ENCODE measurements around the gene PARP3. TPM values are rescaled to one million over a fixed set of nuclear protein-coding genes. Genes with fewer than 3 reads are reported as not detected.

The PARP3 gene
- total RNA-seq, 1 donor from 2014 or later = 29.5 TPM

GRCh38 chr3:51968170-51968775 lies 26.1 kb downstream of the PARP3 start:
- H3K27ac ChIP-seq = peak overlapping the region; percentile 95 to 96
- intact Hi-C loops (cut with DNase I) = loop anchor here (10.0 kb wide), 1 partner anchor 1353 kb away; the partner anchor contains the start of genes CISH and MAPKAPK3
- H3K36me3 ChIP-seq = no peaks in the 10 kb centered on the region
- TF ChIP-seq, protein P1, sequence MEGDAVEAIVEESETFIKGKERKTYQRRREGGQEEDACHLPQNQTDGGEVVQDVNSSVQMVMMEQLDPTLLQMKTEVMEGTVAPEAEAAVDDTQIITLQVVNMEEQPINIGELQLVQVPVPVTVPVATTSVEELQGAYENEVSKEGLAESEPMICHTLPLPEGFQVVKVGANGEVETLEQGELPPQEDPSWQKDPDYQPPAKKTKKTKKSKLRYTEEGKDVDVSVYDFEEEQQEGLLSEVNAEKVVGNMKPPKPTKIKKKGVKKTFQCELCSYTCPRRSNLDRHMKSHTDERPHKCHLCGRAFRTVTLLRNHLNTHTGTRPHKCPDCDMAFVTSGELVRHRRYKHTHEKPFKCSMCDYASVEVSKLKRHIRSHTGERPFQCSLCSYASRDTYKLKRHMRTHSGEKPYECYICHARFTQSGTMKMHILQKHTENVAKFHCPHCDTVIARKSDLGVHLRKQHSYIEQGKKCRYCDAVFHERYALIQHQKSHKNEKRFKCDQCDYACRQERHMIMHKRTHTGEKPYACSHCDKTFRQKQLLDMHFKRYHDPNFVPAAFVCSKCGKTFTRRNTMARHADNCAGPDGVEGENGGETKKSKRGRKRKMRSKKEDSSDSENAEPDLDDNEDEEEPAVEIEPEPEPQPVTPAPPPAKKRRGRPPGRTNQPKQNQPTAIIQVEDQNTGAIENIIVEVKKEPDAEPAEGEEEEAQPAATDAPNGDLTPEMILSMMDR (IDR thresholded peaks at IDR 0.05) = no peak
- no peaks in the 10 kb centered on the region for H3K27me3 ChIP-seq
- no peaks in the 10 kb centered on the region for H3K9me3 ChIP-seq
- no peak for DNase-seq (ENCODE audit: low spot score in 2 of 2)
- peak overlapping the region; percentile 87 to 90 for H3K4me3 ChIP-seq
- peaks cover 8 to 39% of the 10 kb centered on the region in 2 donors for H3K4me1 ChIP-seq

GRCh38 chr3:51968883-51969678 lies 26.9 kb downstream of the PARP3 start:
- Histone ChIP-seq H3K27ac (peak overlapping the region in 1 of 2 donors; percentile 96), H3K4me1 (peaks cover 9 to 40% of the 10 kb centered on the region in 2 donors), H3K36me3 (no peaks in the 10 kb centered on the region), H3K9me3 (no peaks in the 10 kb centered on the region), H3K27me3 (no peaks in the 10 kb centered on the region), H3K4me3 (no peak overlapping the region)
- intact Hi-C loops (cut with DNase I) = loop anchor here (10.0 kb wide), 1 partner anchor 1354 kb away; the partner anchor contains the start of genes CISH and MAPKAPK3
- TF ChIP-seq, protein P1 (IDR thresholded peaks at IDR 0.05) = no peak
- DNase-seq (ENCODE audit: low spot score in 2 of 2) = no peak

DNA sequence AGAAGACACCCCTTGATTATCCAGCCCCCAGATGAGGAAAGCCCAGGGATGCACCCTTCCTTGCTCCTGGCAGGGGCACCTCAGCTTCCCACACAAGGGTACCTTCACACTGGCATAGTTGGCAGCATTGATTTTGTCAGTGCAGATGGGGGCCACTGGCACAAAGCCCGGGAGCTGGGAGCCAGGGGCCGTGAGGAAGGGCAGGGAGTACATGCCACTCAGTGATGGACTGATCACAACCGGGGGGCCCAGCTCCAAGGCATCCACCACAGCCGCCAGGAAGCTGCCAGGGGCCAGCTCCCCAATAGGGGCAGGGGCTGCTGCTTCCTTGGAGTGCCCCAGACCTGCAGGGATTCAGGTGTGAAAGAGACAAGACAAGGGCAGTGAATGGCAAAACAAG lies 27.7 kb downstream of the PARP3 start:
- intact Hi-C loops (cut with DNase I) = loop anchor here (10.0 kb wide), 2 partner anchors 315 to 1355 kb away; partner anchors contain the start of genes CISH, GLYCTK and MAPKAPK3
- H3K4me3 ChIP-seq = no peak overlapping the region
- no peaks in the 10 kb centered on the region for H3K36me3 ChIP-seq
- H3K27me3 ChIP-seq = no peaks in the 10 kb centered on the region
- peaks cover 12 to 39% of the 10 kb centered on the region in 2 donors for H3K4me1 ChIP-seq
- TF ChIP-seq, protein P1 (IDR thresholded peaks at IDR 0.05) = no peak
- no peak for DNase-seq (ENCODE audit: low spot score in 2 of 2)
- no peak overlapping the region for H3K27ac ChIP-seq
- no peaks in the 10 kb centered on the region for H3K9me3 ChIP-seq

GRCh38 chr3:51970606-51971300 lies 28.6 kb downstream of the PARP3 start:
- Histone ChIP-seq H3K36me3 (no peaks in the 10 kb centered on the region), H3K4me3 (no peak overlapping the region), H3K4me1 (peaks cover 6 to 30% of the 10 kb centered on the region in 2 donors), H3K9me3 (no peaks in the 10 kb centered on the region), H3K27ac (no peak overlapping the region), H3K27me3 (no peaks in the 10 kb centered on the region)
- intact Hi-C loops (cut with DNase I) = loop anchor here (10.0 kb wide), 1 partner anchor 314 kb away; the partner anchor contains the start of gene GLYCTK
- no peak for DNase-seq (ENCODE audit: low spot score in 2 of 2)
- TF ChIP-seq, protein P1 (IDR thresholded peaks at IDR 0.05) = no peak

DNA sequence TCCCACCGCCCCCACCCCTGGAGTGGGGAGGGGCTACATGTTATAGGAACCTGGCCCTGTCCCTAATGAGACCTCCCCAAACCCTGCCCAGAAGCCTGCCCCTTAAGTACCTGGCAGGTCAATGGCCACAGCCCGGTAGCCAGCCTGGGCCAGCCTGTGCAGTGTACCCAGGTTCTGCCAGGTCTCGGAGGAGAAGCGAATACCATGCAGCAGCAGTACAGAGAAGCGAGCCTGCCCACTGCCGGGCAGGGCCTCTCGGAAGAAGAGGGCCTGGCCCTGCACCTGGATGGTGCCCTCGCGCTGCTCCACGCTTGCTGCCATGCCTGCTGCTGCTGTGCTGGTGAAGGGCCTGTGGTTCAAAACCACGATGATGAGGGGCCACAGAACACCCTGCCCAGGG lies 29.2 kb downstream of the PARP3 start:
- DNase-seq (ENCODE audit: low spot score in 2 of 2) = no peak
- Histone ChIP-seq H3K27me3 (no peaks in the 10 kb centered on the region), H3K4me1 (peaks cover 6 to 24% of the 10 kb centered on the region in 2 donors), H3K4me3 (no peak overlapping the region), H3K27ac (no peak overlapping the region), H3K36me3 (no peaks in the 10 kb centered on the region), H3K9me3 (no peaks in the 10 kb centered on the region)
- TF ChIP-seq, protein P1 (IDR thresholded peaks at IDR 0.05) = no peak
- intact Hi-C loops (cut with DNase I) = loop anchor here (10.0 kb wide), 1 partner anchor 313 kb away; the partner anchor contains the start of gene GLYCTK

All from ascending aorta (tissue), 2 donors.